HepG2 (cell line): ENCODE results near the gene TBX3. TPM values are rescaled to one million over a fixed set of nuclear protein-coding genes. Genes with fewer than 3 reads are reported as not detected.

Source experiments
- ETV5 ChIP-seq: IDR thresholded peaks from 2 replicates; pipeline ENCODE4 v1.6.1; 2018; ENCODE audit warnings: missing biosample characterization, missing genetic modification reagents, inconsistent platforms, borderline replicate concordance
- FOXC1 ChIP-seq: sonication (generic); formaldehyde crosslinking; IDR thresholded peaks from 2 replicates; pipeline ENCODE4 v1.8.0; 2022; ENCODE audit warnings: mild to moderate bottlenecking, missing genetic modification reagents, borderline replicate concordance
- HIVEP1 ChIP-seq: sonication (generic); formaldehyde crosslinking; IDR thresholded peaks from 2 replicates; pipeline ENCODE4 v1.4.0; 2020; ENCODE audit warnings: mild to moderate bottlenecking, missing genetic modification reagents
- MBD4 ChIP-seq: IDR thresholded peaks from 2 replicates; pipeline ENCODE4 v1.6.1; 2012; ENCODE audit warnings: low read length, inconsistent platforms, borderline replicate concordance
- MED1 ChIP-seq: sonication (generic); formaldehyde crosslinking; IDR thresholded peaks from 2 replicates; pipeline ENCODE4 v1.4.0; 2020; ENCODE audit warnings: missing genetic modification reagents
- MIXL1 ChIP-seq: IDR thresholded peaks from 2 replicates; pipeline ENCODE4 v1.6.1; 2016
- TMF1 ChIP-seq: sonication (generic); formaldehyde crosslinking; IDR thresholded peaks from 2 replicates; pipeline ENCODE4 v1.8.1; 2022; ENCODE audit warnings: low read depth, missing genetic modification reagents
- ZFY ChIP-seq: sonication (generic); formaldehyde crosslinking; IDR thresholded peaks from 2 replicates; pipeline ENCODE4 v1.4.0; 2020; ENCODE audit warnings: missing genetic modification reagents
- ZNF232 ChIP-seq: sonication (generic); formaldehyde crosslinking; IDR thresholded peaks from 2 replicates; pipeline ENCODE4 v1.4.0; 2020; ENCODE audit warnings: missing genetic modification reagents, borderline replicate concordance
- ZNF367 ChIP-seq: sonication (generic); formaldehyde crosslinking; IDR thresholded peaks from 2 replicates; pipeline ENCODE4 v1.4.0; 2020; ENCODE audit warnings: missing genetic modification reagents, borderline replicate concordance
- ZZZ3 ChIP-seq: sonication (generic); formaldehyde crosslinking; IDR thresholded peaks from 2 replicates; pipeline ENCODE4 v1.4.0; 2020; ENCODE audit warnings: missing genetic modification reagents, mild to moderate bottlenecking, borderline replicate concordance
- polyA plus RNA-seq, 8 experiments: library from polyadenylated mRNA; depleted of rRNA in 3 of 8; stranded (reverse) in 7 of 8; unstranded in 1 of 8; fragments of >200 nt; fragmentation: Illumina TruSeq in 4 of 8; extraction: Trizol in 4 of 8; gene quantifications; 2 replicates each; pipeline versions ENCODE4 v1.2.1 to v1.2.3, GENCODE V29; 2011 to 2016; ENCODE audit warnings: low read depth in 4 of 8, missing spikeins in 1 of 8, mixed read lengths in 1 of 8; ENCODE audit not compliant: insufficient read depth in 1 of 8
- total RNA-seq, 5 experiments: library from RNA; depleted of rRNA; stranded (reverse); fragments of >200 nt; fragmentation: Illumina TruSeq; extraction: Trizol; gene quantifications; 2 replicates each; pipeline ENCODE4 v1.2.3, GENCODE V29; 2016; ENCODE audit warnings: low read depth in 1 of 5
- TF ChIP-seq, protein P1 (sequence below): sonication (generic); formaldehyde crosslinking; IDR thresholded peaks from 2 replicates; pipeline ENCODE4 v1.5.0; 2020; ENCODE audit warnings: missing genetic modification reagents
- TF ChIP-seq, protein P2 (sequence below): sonication (generic); formaldehyde crosslinking; IDR thresholded peaks from 2 replicates; pipeline ENCODE4 v1.5.0; 2020; ENCODE audit warnings: missing genetic modification reagents
- TF ChIP-seq, protein P3 (sequence below): sonication (generic); formaldehyde crosslinking; IDR thresholded peaks from 2 replicates; pipeline ENCODE4 v1.5.0; 2020; ENCODE audit warnings: mild to moderate bottlenecking, low read depth, missing genetic modification reagents, borderline replicate concordance
- TF ChIP-seq, protein P4 (sequence below): sonication (generic); formaldehyde crosslinking; IDR thresholded peaks from 2 replicates; pipeline ENCODE4 v1.5.0; 2020; ENCODE audit warnings: missing genetic modification reagents
- TF ChIP-seq, protein P5 (sequence below): sonication (generic); formaldehyde crosslinking; IDR thresholded peaks from 2 replicates; pipeline ENCODE4 v1.5.0; 2020; ENCODE audit warnings: missing genetic modification reagents, mild to moderate bottlenecking, borderline replicate concordance
- TF ChIP-seq, protein P6 (sequence below): sonication (generic); formaldehyde crosslinking; IDR thresholded peaks from 2 replicates; pipeline ENCODE4 v1.4.0; 2020; ENCODE audit warnings: missing genetic modification reagents
- TF ChIP-seq, protein P7 (sequence below): sonication (generic); formaldehyde crosslinking; IDR thresholded peaks from 2 replicates; pipeline ENCODE4 v1.5.0; 2020; ENCODE audit warnings: missing genetic modification reagents
- TF ChIP-seq, protein P8 (sequence below): fragments of 450-650 bp; IDR thresholded peaks from 2 replicates; pipeline ENCODE4 v1.6.1; 2017; ENCODE audit warnings: mild to moderate bottlenecking

Gene TBX3
- total and polyA plus RNA-seq, 2 of the 13 experiments (the other 11 are each of a cell fraction or from before 2014, with no cell fraction given) = 27.1 to 42.4 TPM

DNA sequence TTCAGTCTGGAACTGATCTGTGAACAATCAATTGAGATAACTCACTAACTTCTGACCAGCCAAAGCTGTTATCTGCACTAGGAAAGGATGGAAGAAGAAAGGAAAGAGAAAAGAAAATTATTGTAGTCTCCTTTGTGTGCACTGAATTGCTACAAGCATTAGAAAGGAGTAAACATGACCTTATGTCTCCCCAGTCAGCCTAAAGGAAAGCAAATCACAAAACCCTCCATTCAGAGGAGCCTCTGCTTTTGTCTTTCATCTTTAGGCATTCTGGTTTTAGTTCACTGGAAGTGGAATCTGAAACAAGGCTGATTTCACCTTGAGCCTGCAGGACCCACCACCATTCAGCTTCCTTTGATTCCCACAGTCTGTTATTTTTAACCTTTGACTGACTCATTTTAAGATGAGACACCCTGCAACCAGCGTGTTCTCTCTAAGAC lies 26.0 kb downstream of the TBX3 start (continued):
- TF ChIP-seq, protein P1, sequence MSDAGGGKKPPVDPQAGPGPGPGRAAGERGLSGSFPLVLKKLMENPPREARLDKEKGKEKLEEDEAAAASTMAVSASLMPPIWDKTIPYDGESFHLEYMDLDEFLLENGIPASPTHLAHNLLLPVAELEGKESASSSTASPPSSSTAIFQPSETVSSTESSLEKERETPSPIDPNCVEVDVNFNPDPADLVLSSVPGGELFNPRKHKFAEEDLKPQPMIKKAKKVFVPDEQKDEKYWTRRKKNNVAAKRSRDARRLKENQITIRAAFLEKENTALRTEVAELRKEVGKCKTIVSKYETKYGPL (CRISPR knock-in tag) = no peak
- no peak for TF ChIP-seq MBD4
- no peak for TF ChIP-seq ZZZ3 (CRISPR knock-in tag)
- TF ChIP-seq, protein P2, sequence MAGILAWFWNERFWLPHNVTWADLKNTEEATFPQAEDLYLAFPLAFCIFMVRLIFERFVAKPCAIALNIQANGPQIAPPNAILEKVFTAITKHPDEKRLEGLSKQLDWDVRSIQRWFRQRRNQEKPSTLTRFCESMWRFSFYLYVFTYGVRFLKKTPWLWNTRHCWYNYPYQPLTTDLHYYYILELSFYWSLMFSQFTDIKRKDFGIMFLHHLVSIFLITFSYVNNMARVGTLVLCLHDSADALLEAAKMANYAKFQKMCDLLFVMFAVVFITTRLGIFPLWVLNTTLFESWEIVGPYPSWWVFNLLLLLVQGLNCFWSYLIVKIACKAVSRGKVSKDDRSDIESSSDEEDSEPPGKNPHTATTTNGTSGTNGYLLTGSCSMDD = no peak
- no peak for TF ChIP-seq HIVEP1 (CRISPR knock-in tag)
- TF ChIP-seq ZNF367 = no peak
- TF ChIP-seq, protein P3, sequence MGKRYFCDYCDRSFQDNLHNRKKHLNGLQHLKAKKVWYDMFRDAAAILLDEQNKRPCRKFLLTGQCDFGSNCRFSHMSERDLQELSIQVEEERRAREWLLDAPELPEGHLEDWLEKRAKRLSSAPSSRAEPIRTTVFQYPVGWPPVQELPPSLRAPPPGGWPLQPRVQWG = no peak
- TF ChIP-seq FOXC1 (CRISPR knock-in tag) = no peak
- TF ChIP-seq ETV5 (CRISPR knock-in tag) = peak; percentile 60; the same call in 1 of the 2 replicates
- TF ChIP-seq, protein P4, sequence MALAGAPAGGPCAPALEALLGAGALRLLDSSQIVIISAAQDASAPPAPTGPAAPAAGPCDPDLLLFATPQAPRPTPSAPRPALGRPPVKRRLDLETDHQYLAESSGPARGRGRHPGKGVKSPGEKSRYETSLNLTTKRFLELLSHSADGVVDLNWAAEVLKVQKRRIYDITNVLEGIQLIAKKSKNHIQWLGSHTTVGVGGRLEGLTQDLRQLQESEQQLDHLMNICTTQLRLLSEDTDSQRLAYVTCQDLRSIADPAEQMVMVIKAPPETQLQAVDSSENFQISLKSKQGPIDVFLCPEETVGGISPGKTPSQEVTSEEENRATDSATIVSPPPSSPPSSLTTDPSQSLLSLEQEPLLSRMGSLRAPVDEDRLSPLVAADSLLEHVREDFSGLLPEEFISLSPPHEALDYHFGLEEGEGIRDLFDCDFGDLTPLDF (CRISPR knock-in tag) = no peak
- TF ChIP-seq, protein P5, sequence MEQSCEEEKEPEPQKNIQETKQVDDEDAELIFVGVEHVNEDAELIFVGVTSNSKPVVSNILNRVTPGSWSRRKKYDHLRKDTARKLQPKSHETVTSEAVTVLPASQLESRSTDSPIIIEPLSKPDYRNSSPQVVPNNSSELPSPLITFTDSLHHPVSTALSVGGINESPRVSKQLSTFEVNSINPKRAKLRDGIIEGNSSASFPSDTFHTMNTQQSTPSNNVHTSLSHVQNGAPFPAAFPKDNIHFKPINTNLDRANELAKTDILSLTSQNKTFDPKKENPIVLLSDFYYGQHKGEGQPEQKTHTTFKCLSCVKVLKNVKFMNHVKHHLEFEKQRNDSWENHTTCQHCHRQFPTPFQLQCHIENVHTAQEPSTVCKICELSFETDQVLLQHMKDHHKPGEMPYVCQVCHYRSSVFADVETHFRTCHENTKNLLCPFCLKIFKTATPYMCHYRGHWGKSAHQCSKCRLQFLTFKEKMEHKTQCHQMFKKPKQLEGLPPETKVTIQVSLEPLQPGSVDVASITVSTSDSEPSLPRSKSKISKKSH (CRISPR knock-in tag) = no peak
- TF ChIP-seq, protein P6, sequence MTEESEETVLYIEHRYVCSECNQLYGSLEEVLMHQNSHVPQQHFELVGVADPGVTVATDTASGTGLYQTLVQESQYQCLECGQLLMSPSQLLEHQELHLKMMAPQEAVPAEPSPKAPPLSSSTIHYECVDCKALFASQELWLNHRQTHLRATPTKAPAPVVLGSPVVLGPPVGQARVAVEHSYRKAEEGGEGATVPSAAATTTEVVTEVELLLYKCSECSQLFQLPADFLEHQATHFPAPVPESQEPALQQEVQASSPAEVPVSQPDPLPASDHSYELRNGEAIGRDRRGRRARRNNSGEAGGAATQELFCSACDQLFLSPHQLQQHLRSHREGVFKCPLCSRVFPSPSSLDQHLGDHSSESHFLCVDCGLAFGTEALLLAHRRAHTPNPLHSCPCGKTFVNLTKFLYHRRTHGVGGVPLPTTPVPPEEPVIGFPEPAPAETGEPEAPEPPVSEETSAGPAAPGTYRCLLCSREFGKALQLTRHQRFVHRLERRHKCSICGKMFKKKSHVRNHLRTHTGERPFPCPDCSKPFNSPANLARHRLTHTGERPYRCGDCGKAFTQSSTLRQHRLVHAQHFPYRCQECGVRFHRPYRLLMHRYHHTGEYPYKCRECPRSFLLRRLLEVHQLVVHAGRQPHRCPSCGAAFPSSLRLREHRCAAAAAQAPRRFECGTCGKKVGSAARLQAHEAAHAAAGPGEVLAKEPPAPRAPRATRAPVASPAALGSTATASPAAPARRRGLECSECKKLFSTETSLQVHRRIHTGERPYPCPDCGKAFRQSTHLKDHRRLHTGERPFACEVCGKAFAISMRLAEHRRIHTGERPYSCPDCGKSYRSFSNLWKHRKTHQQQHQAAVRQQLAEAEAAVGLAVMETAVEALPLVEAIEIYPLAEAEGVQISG (CRISPR knock-in tag) = no peak
- TF ChIP-seq MIXL1 (CRISPR knock-in tag) = 0 out of 2 replicates have a peak, but pooled peaks have one; percentile 16
- TF ChIP-seq MED1 (CRISPR knock-in tag) = peak; percentile 84
- TF ChIP-seq, protein P7, sequence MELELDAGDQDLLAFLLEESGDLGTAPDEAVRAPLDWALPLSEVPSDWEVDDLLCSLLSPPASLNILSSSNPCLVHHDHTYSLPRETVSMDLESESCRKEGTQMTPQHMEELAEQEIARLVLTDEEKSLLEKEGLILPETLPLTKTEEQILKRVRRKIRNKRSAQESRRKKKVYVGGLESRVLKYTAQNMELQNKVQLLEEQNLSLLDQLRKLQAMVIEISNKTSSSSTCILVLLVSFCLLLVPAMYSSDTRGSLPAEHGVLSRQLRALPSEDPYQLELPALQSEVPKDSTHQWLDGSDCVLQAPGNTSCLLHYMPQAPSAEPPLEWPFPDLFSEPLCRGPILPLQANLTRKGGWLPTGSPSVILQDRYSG (CRISPR knock-in tag) = no peak
- TF ChIP-seq, protein P8, sequence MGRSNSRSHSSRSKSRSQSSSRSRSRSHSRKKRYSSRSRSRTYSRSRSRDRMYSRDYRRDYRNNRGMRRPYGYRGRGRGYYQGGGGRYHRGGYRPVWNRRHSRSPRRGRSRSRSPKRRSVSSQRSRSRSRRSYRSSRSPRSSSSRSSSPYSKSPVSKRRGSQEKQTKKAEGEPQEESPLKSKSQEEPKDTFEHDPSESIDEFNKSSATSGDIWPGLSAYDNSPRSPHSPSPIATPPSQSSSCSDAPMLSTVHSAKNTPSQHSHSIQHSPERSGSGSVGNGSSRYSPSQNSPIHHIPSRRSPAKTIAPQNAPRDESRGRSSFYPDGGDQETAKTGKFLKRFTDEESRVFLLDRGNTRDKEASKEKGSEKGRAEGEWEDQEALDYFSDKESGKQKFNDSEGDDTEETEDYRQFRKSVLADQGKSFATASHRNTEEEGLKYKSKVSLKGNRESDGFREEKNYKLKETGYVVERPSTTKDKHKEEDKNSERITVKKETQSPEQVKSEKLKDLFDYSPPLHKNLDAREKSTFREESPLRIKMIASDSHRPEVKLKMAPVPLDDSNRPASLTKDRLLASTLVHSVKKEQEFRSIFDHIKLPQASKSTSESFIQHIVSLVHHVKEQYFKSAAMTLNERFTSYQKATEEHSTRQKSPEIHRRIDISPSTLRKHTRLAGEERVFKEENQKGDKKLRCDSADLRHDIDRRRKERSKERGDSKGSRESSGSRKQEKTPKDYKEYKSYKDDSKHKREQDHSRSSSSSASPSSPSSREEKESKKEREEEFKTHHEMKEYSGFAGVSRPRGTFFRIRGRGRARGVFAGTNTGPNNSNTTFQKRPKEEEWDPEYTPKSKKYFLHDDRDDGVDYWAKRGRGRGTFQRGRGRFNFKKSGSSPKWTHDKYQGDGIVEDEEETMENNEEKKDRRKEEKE = no peak
- no peak for TF ChIP-seq ZFY
- TF ChIP-seq ZNF232 (CRISPR knock-in tag) = no peak
- TF ChIP-seq TMF1 (CRISPR knock-in tag) = no peak
